ENCODE measurements around the gene HPGDS.
"Not testable (repeated sequence)": the region's sequence is repeated elsewhere in the genome, so short reads cannot be mapped to it uniquely, and the experiment has no call there.

The HPGDS gene

GRCh38 chr4:94293981-94294380 is 48.7 kb downstream of the HPGDS start:
- not testable (repeated sequence) for H3K9me3 Mint-ChIP-seq; H3K27ac Mint-ChIP-seq; H3K4me3 Mint-ChIP-seq; H3K36me3 Mint-ChIP-seq (ENCODE audit: insufficient read depth); H3K4me1 Mint-ChIP-seq (ENCODE audit: low read depth in 2 of 2); ATAC-seq (replicated peaks); DNase-seq; H3K27me3 Mint-ChIP-seq

GRCh38 chr4:94290245-94290644 is 52.4 kb downstream of the HPGDS start:
- no peaks in the 10 kb centered on the region for H3K4me1 Mint-ChIP-seq (ENCODE audit: low read depth in 2 of 2)
- no peaks in the 10 kb centered on the region for H3K9me3 Mint-ChIP-seq
- no peak for DNase-seq
- no peak for ATAC-seq (replicated peaks)
- no peak overlapping the region for H3K27ac Mint-ChIP-seq
- H3K27me3 Mint-ChIP-seq = no peaks in the 10 kb centered on the region
- H3K36me3 Mint-ChIP-seq (ENCODE audit: insufficient read depth) = peaks cover 21% of the 10 kb centered on the region
- H3K4me3 Mint-ChIP-seq = no peak overlapping the region

DNA sequence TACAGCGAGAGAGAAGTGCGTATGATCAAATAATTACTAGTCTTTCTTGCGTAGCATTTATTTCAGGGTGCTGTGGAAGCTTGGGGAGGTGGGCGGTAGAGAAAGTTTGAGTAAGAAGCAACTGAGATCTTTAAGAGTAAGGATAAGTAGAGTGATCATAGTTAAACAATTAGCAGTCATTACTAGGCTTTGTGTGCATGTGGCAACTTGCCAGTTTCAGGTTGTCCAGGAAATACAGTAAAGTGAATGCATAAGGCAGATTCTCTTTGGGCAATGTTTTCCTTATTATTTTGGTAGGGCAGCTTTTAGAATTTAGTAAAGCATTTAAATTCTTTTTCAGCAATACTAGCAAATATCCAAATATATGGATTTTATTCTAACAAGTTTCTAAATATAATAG is 57.0 kb downstream of the HPGDS start:
- no peak for ATAC-seq (replicated peaks)

DNA sequence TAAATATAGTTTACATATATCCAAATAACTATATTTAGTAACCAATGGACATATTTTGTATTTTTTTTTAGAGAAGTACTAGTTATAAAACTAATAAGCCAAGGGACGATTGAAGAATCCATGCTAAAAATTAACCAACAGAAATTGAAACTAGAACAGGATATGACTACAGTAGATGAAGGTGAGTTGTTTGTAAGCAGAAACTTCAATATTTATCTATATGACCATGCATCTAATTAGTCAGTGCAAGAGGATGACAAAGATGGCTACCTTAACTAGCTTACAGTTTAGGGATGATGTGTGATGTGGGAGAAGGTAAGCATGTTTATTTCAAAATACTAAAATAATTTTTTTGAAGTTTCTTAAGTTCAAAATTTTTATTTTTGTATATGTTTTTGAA is 57.7 kb downstream of the HPGDS start:
- DNase-seq = no peak
- no peak for ATAC-seq (replicated peaks)
- peaks cover 56% of the 10 kb centered on the region for H3K36me3 Mint-ChIP-seq (ENCODE audit: insufficient read depth)
- no peaks in the 10 kb centered on the region for H3K27me3 Mint-ChIP-seq
- no peak overlapping the region for H3K4me3 Mint-ChIP-seq
- H3K27ac Mint-ChIP-seq = no peak overlapping the region
- H3K4me1 Mint-ChIP-seq (ENCODE audit: low read depth in 2 of 2) = no peaks in the 10 kb centered on the region
- H3K9me3 Mint-ChIP-seq = no peaks in the 10 kb centered on the region

More for the DNA sequence above, 57.0 kb downstream of the HPGDS start:
- no peaks in the 10 kb centered on the region for H3K27me3 Mint-ChIP-seq
- no peaks in the 10 kb centered on the region for H3K4me1 Mint-ChIP-seq (ENCODE audit: low read depth in 2 of 2)
- H3K27ac Mint-ChIP-seq = peak overlapping the region in 1 of 2 donors; percentile 3
- no peak overlapping the region for H3K4me3 Mint-ChIP-seq
- H3K9me3 Mint-ChIP-seq = no peaks in the 10 kb centered on the region
- DNase-seq = no peak
- peaks cover 54% of the 10 kb centered on the region for H3K36me3 Mint-ChIP-seq (ENCODE audit: insufficient read depth)

- Mint-ChIP-seq H3K27ac (no peak overlapping the region), H3K9me3 (no peaks in the 10 kb centered on the region), H3K36me3 (ENCODE audit: insufficient read depth) (peaks cover 64% of the 10 kb centered on the region), H3K27me3 (no peaks in the 10 kb centered on the region), H3K4me3 (no peak overlapping the region), H3K4me1 (ENCODE audit: low read depth in 2 of 2) (no peaks in the 10 kb centered on the region)
- DNase-seq (no peak), ATAC-seq (replicated peaks) (no peak)
These were observed 63.9 kb downstream of the HPGDS start for GRCh38 chr4:94278781-94279180.

GRCh38 chr4:94277534-94277933 is 65.1 kb downstream of the HPGDS start:
- H3K4me3 Mint-ChIP-seq = no peak overlapping the region
- DNase-seq (no peak), ATAC-seq (replicated peaks) (no peak)
- H3K27ac Mint-ChIP-seq = no peak overlapping the region
- no peaks in the 10 kb centered on the region for H3K27me3 Mint-ChIP-seq
- H3K36me3 Mint-ChIP-seq (ENCODE audit: insufficient read depth) = peaks cover 56% of the 10 kb centered on the region
- no peaks in the 10 kb centered on the region for H3K9me3 Mint-ChIP-seq
- H3K4me1 Mint-ChIP-seq (ENCODE audit: low read depth in 2 of 2) = no peaks in the 10 kb centered on the region

DNA sequence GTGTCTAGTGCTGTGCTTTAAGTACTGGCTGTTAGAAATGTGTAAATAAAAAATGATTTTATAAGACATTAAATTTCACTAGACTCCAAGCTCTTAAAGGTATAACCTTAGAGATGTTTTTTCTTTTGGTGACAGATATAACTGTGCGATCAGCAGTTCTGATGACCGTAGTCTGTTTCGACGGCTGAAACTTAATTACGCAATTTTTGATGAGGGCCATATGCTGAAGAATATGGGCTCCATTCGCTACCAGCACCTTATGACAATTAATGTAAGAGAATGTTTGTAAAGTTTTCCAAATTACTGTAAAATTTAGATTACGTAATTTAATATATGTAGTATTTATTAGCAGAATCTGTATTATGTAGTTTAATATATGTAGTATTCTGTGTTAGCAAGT is 66.4 kb downstream of the HPGDS start:
- Mint-ChIP-seq H3K36me3 (ENCODE audit: insufficient read depth) (peaks cover 52% of the 10 kb centered on the region), H3K27me3 (no peaks in the 10 kb centered on the region), H3K9me3 (no peaks in the 10 kb centered on the region), H3K4me3 (no peak overlapping the region), H3K27ac (no peak overlapping the region), H3K4me1 (ENCODE audit: low read depth in 2 of 2) (no peaks in the 10 kb centered on the region)
- DNase-seq (no peak), ATAC-seq (replicated peaks) (no peak)

GRCh38 chr4:94274912-94275311 is 67.7 kb downstream of the HPGDS start:
- DNase-seq (no peak), ATAC-seq (replicated peaks) (no peak)
- H3K9me3 Mint-ChIP-seq = no peaks in the 10 kb centered on the region
- H3K27me3 Mint-ChIP-seq = no peaks in the 10 kb centered on the region
- H3K4me3 Mint-ChIP-seq = no peak overlapping the region
- H3K27ac Mint-ChIP-seq = no peak overlapping the region
- peaks cover 49% of the 10 kb centered on the region for H3K36me3 Mint-ChIP-seq (ENCODE audit: insufficient read depth)
- H3K4me1 Mint-ChIP-seq (ENCODE audit: low read depth in 2 of 2) = no peaks in the 10 kb centered on the region

DNA sequence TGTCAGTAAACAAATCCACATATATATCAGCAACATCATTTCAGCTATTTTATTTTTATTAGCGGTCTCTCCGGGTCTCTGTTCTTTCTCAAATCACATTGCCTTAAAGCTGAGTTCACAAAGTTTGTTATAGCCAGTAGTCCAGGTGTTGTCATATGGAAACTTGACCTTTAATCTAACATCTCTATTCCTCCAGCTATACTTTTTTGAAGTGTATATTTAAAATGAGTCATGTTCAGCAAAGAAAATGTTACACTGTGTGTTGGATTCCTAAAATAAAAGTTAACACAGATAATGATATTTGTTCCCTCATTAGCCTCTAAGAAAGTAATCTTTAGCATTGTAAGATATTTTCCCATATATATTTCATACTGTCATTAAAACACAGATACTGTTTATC is 71.4 kb downstream of the HPGDS start:
- Mint-ChIP-seq H3K27ac (peak overlapping the region in 1 of 2 donors; percentile 18), H3K4me1 (ENCODE audit: low read depth in 2 of 2) (no peaks in the 10 kb centered on the region), H3K27me3 (no peaks in the 10 kb centered on the region), H3K36me3 (ENCODE audit: insufficient read depth) (peaks cover 32% of the 10 kb centered on the region), H3K9me3 (no peaks in the 10 kb centered on the region), H3K4me3 (no peak overlapping the region)
- DNase-seq (no peak), ATAC-seq (replicated peaks) (no peak)

DNA sequence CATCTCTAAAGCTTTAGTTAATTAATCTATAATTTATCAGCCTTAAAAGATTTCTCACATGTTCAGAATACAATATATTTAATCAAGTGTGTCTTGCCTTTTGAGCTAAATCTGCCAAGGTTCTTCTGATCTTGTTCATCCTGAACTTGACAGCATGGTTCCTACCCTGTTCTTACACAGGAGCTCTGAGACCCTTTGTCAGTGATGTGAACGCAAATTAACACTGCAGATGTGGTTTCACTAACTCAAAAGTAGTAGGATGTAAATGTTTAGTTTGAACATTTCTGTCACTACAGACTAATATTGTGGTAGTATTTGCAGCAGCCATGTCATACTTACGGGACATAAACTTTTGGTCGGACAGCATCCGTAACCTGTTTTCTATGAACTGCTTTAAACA is 75.6 kb downstream of the HPGDS start:
- Mint-ChIP-seq H3K27me3 (no peaks in the 10 kb centered on the region), H3K9me3 (no peaks in the 10 kb centered on the region), H3K27ac (no peak overlapping the region), H3K36me3 (ENCODE audit: insufficient read depth) (peaks cover 15% of the 10 kb centered on the region), H3K4me3 (no peak overlapping the region), H3K4me1 (ENCODE audit: low read depth in 2 of 2) (peaks cover 2 to 4% of the 10 kb centered on the region in 2 donors)
- ATAC-seq (replicated peaks) (no peak), DNase-seq (no peak)

GRCh38 chr4:94262163-94263016 is 80.2 kb downstream of the HPGDS start:
- Mint-ChIP-seq H3K4me1 (ENCODE audit: low read depth in 2 of 2) (peaks cover 6 to 9% of the 10 kb centered on the region in 2 donors), H3K27me3 (no peaks in the 10 kb centered on the region), H3K36me3 (ENCODE audit: insufficient read depth) (peaks cover 14% of the 10 kb centered on the region), H3K27ac (no peak overlapping the region), H3K9me3 (no peaks in the 10 kb centered on the region), H3K4me3 (no peak overlapping the region)
- no peak for ATAC-seq (replicated peaks)
- no peak for DNase-seq

GRCh38 chr4:94256828-94257227 is 85.8 kb downstream of the HPGDS start:
- peaks cover 27% of the 10 kb centered on the region for H3K36me3 Mint-ChIP-seq (ENCODE audit: insufficient read depth)
- H3K27me3 Mint-ChIP-seq = no peaks in the 10 kb centered on the region
- H3K9me3 Mint-ChIP-seq = no peaks in the 10 kb centered on the region
- H3K4me1 Mint-ChIP-seq (ENCODE audit: low read depth in 2 of 2) = peaks cover 0 to 5% of the 10 kb centered on the region in 2 donors
- no peak overlapping the region for H3K4me3 Mint-ChIP-seq
- ATAC-seq (replicated peaks) = no peak
- no peak overlapping the region for H3K27ac Mint-ChIP-seq
- DNase-seq = no peak

GRCh38 chr4:94256144-94256783 is 86.4 kb downstream of the HPGDS start:
- peak overlapping the region in 1 of 2 donors; percentile 10 for H3K27ac Mint-ChIP-seq
- DNase-seq (no peak), ATAC-seq (replicated peaks) (no peak)
- peaks cover 0 to 5% of the 10 kb centered on the region in 2 donors for H3K4me1 Mint-ChIP-seq (ENCODE audit: low read depth in 2 of 2)
- no peaks in the 10 kb centered on the region for H3K27me3 Mint-ChIP-seq
- no peak overlapping the region for H3K4me3 Mint-ChIP-seq
- no peaks in the 10 kb centered on the region for H3K9me3 Mint-ChIP-seq
- H3K36me3 Mint-ChIP-seq (ENCODE audit: insufficient read depth) = peaks cover 28% of the 10 kb centered on the region

DNA sequence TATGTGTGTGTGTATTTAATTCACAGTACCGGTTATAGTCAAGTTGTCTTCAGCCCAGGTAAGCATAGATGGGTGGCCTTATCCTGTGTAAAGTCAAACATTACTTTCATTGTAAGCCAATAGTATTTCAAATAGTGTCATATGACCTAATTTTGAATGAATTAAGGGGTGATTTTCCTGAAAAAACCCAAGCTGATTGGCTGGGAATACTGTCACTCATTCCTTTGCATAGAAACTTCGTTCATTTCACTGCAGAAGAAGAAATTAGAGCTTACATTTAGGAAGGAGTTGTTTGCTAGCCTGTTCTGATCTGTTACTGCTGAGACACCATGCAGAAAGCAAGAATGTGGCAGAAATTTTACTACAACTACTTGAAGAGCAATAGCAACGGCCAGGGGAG is 89.6 kb downstream of the HPGDS start:
- no peaks in the 10 kb centered on the region for H3K4me1 Mint-ChIP-seq (ENCODE audit: low read depth in 2 of 2)
- no peaks in the 10 kb centered on the region for H3K9me3 Mint-ChIP-seq
- no peak for DNase-seq
- H3K27ac Mint-ChIP-seq = no peak overlapping the region
- H3K36me3 Mint-ChIP-seq (ENCODE audit: insufficient read depth) = peaks cover 44% of the 10 kb centered on the region
- no peak for ATAC-seq (replicated peaks)
- H3K27me3 Mint-ChIP-seq = no peaks in the 10 kb centered on the region
- no peak overlapping the region for H3K4me3 Mint-ChIP-seq

Measured in effector memory CD8-positive, alpha-beta T cell (primary cell).